HG03565 (cell line): Measurements from ENCODE around the gene CELA2B.

Experiments used
- ATAC-seq: cut with Tn5 transposase; IDR thresholded peaks from one replicate; pipeline ENCODE4 v1.9.1; 2021; ENCODE audit warnings: mild to moderate bottlenecking, moderate library complexity; ENCODE audit not compliant: unreplicated experiment

CELA2B gene

DNA sequence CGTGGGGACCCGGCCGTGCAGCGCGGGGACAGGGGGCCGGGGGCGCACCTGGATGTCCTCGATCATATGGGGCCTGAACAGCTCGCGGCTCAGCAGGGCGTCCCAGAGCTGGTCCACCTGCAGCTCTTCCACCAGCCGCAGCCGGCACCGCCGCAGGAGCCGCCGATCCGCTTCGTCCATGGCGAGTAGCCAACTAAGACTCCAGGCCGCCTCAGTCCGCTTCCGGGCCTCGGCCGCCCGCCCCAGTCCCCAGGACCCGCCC, 48.0 kb downstream of the CELA2B start, which contains the start of gene CASP9:
TSS of gene CASP9 (minus strand) at position 195 of the 262 bp plus-strand sequence. CDS start at position 180, 15 bp downstream.
- no peak for ATAC-seq

DNA sequence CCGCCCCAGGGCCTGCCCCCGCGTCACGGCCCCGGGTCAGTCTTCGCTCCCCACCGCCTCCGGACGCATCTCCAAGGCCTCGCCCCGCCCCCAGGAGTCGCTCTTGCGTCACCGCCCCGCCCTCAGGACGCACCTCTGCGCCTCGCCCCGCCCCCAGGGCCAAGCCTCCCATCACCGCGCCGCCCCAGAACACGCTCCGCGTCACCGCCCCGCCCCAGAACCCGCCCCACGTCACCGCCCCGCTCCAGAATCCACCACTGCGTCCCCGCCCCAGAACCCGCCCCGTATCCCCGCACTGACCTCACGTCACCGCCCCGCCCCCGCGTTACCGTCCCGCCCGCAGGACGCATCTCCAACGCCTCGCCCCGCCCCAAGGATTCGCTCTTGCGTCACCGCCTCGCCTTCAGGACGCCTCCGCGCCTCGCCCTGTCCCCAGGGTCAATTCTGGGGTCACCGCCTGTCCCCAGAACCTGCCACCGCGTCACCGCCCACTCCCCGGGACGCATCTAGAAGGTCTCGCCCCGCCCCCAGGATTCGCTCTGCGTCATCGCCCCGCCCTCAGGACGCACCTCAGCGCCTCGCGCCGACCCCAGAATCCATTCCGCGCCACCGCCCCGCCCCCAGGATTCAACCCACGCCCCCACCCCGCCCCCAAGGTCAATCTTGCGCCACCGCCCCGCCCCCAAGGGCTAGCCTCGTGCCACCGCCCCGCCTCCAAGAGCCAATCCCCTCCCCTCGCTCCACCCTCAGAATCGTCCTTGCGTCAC, 48.6 kb downstream of the CELA2B start:
- ATAC-seq = peak; percentile 32

DNA sequence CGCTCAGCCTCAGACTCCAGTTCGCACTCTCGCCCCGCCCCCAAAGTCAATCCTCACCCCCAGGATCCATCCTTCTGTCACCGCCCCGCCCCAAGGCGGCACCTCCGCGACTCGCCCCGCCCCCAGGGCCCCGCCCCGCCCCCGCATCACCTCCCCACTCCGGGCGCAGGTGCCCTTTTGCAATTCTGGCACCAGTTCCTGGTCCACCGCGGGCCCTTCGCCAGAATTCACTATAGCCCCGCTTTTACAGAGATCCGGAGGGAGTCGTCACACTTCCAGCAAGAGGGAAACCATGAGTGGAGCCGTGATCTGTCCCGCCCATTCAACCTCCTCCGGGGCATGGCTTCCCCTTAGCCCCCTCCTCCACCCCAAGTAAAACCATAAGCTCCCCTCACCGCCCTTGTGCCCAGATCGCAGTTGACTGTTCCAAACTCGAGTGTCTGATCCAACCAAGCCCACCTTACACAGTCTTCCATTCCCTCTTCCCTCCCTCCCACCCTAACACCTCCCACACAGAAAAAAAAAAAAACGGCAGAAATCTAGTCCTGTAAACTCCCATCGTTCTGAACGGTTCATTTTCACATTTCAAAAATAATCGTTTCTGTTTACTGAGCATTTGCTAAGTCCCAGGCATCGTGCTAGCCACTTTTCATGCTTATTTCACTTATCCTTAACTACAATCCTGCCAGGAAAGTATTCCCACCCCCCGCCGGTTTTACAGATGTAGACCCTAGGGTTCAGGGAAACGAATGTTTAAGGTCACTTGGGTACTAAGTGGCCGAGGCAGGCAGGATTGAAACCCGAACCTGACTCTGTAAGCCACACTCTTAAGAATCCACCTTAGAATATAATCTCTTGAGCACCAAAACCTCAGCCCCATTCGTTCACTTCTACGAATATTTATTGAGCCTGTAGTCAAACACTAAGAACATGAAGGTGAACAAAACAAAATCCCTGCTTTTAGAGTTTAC, 49.4 kb downstream of the CELA2B start:
- ATAC-seq = no peak

DNA sequence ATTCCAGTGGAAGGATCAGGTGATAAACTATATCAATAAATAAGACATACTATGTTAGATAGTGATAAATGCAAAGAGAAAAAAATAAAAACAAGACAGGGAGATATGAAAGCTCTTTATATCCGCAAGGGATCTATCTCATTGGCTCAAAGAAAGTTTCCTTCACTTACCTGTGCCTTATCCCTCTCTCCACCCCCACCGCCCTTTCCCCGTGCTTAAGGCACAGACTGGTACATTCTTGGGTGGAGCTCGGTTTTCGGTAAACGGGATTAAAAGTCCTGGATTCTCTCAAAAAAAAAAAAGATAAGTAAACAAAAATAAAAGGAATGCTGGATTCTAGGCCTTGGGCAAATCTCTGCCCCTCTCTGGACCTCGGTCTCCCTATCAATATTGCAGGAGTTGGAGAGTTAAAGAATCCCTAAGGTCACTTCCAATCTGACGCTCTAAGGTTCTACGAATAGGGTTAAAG, 50.2 kb downstream of the CELA2B start:
- ATAC-seq = no peak

DNA sequence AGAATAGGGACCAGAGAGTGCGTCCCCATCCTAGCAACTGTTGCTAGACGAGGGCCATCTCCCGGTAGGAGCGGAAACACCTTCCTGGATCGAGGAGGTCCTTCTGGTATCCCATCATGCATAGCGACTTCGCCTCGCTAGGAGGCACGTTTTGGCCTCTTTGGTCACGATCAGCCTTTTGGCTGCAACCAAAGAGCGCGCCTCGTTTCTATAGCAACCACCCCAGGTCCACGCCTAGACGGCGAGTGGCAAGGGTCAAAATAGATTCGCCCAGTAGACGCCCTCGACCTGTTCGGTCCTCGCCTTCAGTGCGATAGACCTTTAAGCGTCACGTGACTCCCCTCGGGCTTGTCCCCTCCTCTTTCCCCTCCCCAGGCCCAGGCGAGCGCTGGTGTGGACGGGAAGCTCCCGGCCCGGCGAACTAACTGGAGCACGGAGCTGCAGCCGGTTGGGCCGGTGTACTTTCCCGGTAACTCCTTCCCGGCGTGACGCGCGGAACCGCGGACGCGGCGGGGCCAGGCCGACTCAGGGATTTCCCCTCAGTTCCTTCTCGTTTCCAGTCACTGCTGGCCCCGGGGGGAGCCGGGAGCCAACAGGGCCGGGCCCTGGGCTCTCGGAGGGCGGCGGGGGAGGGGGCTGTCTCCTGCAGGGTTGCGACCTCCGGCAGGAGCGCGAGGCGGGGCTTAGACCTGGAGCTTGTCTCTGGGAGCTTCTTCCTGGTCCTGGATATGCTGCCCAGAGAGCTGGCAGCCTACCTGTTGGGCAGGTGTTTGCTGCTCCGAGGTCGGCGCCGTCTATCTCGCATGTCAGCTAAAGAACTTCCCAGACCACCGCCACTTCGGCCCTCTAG, 50.8 kb downstream of the CELA2B start, which contains the start of gene DNAJC16:
TSS of gene DNAJC16 (plus strand) at position 359 of the 850 bp plus-strand sequence. CDS start 2,258 bp downstream, outside the sequence.
- ATAC-seq = peak; percentile 58

DNA sequence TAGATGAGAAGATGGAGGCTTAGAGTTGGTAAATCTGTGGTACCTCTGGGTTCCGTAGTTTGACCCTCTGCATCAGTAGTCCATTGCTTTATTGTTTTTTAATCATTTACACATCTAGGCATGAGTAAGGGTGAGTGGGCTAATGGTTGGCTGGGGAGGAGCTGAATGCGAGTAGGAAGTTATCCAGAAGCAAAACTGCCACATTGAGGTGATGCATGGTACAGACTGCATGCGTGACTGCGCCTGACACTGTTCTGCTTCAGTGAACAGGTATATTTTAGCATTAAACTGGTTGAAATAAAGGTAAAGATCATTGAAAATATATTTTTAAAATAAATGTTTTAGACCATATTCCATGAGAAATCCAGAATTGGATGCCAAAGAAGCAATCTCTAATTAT, 55.1 kb downstream of the CELA2B start:
- no peak for ATAC-seq

DNA sequence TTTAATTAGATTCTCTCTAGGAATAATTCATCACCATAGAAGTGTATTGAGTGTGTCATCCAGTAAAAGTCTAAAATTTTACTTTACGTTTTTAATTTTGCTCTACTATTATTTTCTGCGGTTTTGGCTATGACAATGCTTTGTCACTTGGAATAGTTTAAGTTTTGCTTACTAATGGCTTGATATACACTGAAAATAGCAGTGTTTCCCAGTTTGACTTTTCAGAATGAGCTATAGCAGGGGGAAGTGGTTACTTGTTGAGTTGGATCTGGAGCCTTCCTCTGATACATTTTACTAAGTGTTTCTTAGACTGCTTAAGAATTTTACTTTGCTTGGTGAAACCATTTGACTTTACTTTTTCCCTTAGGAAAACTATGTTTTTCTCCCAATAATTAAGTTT, 55.8 kb downstream of the CELA2B start:
- ATAC-seq = no peak

DNA sequence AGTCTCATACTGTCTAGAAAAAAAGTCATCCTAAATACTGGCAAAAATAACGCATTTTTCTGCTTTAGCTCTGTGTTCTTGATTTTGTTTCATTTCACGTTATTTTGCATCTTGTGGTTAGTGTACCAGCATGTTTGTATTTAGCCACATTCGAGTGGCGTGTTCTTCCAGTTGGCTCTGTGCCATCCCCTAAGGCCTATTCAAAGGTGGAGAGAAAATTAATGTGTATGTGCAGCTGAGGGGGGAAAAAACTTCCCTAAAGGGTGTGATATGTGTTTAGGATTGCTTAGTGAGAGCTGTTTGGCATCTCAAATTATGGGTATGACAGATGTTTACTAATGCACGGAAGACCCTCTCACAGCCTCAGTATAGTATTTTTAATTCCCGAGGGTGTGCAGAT, 62.9 kb downstream of the CELA2B start:
- ATAC-seq = no peak

DNA sequence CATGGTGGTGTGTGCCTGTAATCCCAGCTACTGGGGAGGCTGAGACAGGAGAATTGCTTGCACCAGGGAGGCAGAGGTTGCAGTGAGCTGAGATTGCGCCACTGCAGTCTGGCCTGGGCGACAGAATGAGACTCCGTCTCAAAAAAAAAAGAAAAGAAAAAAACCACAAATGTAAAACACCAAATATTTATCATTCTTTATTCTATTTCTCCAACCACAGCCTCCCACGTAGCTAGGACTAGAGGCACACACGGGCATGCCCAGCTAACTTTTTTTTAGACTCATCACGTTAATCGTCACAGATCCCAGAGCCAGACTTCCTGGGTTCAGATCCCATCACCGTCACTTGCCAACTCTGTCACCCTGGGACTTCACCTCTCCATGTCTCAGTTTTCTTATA, 64.3 kb downstream of the CELA2B start:
- ATAC-seq = no peak
